NCI-H1048 (cell line): ENCODE measurements around the gene CCDC201.

ENCODE experiments used
- DNase-seq: peaks from one replicate; lab custom pipeline; 2025; lab: John Stamatoyannopoulos, UW

Gene CCDC201

DNA sequence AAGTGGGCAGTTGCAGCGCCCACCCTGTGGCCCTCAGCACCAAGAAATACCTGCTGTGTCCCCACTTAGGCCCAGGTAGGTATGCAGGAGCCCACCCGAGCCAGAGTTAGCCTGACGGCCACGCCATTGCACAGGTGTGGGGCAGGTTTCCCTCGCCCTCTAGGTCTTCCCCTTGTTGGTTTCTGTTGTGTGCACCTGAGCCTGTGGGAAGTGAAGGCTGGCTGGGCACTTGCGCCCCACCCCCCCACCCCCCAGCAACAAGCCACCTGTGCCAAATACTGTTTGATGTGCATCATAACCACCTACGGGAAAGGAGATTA is at the start of gene CCDC201:
Gene CCDC201, minus strand, starts transcription at position 48 of the 320 bp plus-strand sequence. CDS start 75 bp downstream, outside the sequence.
- DNase-seq: no peak

DNA sequence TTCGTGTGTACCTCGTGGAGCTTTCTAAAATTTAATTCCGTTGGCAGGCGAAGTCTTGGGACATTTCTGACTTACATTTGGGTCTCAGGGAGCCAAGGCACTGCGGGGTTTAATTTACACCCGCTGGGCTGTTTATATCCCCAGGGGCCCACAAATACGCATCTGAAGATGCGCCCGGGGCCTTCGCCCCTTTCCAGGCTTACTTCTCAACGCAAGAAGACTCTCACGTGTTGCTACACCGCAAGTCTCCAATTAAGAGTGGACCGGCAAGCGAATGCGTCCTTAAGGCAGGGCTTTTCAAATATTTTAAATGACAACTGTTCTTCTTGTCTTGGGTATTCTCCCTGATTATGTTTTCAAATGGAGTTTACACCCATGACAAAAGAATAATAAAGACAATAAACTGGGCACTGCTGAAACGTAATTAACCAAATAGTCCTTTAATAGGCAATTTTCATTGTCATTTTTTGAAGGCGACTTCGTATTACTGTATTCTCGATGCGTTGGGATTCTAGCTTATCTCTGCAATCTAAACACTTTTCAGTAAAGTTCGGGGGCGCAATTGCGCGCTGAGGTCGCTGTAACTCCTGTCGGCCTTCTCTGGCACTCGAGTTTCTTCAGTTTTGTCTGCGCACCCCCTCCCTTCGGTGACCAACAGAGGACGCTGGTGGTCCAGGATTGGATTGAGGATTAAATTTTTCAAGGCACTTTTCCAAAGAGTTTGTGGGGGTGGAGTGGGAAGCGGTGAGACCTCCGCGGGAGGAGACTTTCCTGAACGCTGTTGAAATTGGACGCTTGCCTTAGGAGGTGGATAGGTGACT is 49.0 kb upstream of the CCDC201 start:
- peak; percentile 8 for DNase-seq

DNA sequence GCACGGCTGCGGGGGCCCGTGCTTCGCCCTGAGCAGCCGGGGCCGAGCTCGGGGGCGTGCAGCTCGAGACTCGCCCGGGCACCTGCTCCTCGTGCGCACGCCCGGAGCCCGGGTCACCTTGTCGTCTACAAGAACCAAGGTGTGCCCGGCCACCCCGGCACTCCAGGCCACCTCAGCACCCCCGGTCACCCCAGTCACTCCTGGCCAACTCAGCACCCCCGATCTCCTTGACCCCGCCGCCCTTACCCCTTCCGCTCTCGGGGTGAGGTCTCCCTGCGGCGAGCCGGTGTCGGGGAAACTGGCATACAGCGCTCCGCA is 48.5 kb upstream of the CCDC201 start:
- DNase-seq: no peak

- peak; percentile 34 for DNase-seq
Measured at GRCh38 chr7:45920502-45921380, 47.9 kb upstream of the CCDC201 start, which contains the start of gene IGFBP3. IGFBP3 (minus strand) TSS chr7:45921272; CDS start chr7:45921140, 132 bp downstream.

DNA sequence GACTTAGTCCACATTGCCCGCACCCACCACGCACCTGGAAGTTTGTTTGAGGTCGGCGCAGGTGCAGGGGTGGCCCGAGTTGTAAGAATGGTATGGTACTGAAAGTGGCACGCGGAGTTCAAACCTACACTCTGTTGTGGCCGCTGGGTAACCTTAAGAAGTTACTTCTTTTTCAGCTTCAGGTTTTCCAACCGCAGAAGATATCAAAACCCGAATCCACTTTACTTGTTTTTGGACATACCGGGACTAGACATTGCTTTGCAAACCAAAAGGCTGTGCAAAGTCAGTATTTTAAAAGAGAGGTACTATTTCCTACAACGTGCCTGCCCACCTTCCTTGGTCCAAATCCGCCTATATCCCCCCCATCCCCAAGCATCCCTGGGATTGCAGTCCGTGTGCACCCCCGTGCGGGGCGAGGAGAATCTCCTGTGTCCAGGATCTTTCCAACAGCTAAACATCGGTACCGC is 47.1 kb upstream of the CCDC201 start:
- DNase-seq: no peak

DNA sequence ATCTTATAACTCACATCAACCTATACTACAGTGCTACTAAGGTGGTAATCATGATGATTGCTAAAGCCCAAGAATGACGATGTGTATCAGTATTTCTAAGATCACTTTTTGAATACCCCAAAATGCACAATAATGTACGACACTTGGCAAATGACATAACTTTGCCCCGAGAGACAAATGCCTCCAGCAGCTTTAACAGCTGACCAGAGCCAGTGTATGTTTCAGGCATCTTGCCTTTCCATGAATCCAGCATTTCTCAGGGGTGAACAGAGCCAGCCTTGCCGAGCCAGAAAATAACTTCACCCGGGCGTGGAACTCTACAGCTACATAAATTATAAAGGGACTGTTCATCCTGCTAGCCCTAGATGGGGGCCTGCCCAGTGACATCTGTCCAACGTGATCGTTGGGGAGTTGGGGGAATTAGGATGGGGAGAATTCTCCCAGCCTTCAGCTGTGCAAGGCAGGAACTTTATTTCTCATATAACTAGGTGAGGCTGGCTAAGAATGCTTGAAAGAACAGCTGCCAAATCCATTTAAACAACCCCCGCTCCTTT is 46.4 kb upstream of the CCDC201 start:
- no peak for DNase-seq

DNA sequence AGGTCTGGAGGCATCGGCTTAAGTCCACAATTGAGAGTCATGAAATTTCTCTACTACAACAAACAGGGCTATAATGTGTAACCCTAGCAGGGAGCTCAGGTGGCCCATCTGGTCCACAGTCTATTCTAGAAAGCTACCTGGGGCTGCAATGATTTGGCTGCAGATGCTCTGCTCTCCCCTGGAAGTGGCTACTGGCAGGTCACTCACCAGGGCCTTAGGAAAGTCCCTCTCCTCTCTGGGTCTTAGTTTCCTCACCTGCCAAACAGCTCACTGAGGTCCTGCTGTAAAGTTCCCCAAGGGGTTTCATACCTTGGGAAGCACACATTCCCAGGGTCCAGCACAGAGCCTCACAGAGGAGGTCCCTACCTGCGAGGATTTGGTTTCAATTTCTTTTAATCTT is 45.7 kb upstream of the CCDC201 start:
- DNase-seq: no peak

- peak; percentile 51 for DNase-seq
Measured at GRCh38 chr7:45917658-45918057, 44.8 kb upstream of the CCDC201 start.

GRCh38 chr7:45917064-45917463 is 44.2 kb upstream of the CCDC201 start:
- no peak for DNase-seq

- DNase-seq: no peak
Measured at GRCh38 chr7:45915606-45916005, 42.7 kb upstream of the CCDC201 start.

- no peak for DNase-seq
Measured at GRCh38 chr7:45914911-45915310, 42.0 kb upstream of the CCDC201 start.

GRCh38 chr7:45912972-45913371 is 40.1 kb upstream of the CCDC201 start:
- no peak for DNase-seq

- DNase-seq: no peak
Measured at GRCh38 chr7:45911311-45911710, 38.4 kb upstream of the CCDC201 start.

- DNase-seq: no peak
Measured at GRCh38 chr7:45910855-45911254, 38.0 kb upstream of the CCDC201 start.

- DNase-seq: no peak
Measured at GRCh38 chr7:45909561-45909960, 36.7 kb upstream of the CCDC201 start.

DNA sequence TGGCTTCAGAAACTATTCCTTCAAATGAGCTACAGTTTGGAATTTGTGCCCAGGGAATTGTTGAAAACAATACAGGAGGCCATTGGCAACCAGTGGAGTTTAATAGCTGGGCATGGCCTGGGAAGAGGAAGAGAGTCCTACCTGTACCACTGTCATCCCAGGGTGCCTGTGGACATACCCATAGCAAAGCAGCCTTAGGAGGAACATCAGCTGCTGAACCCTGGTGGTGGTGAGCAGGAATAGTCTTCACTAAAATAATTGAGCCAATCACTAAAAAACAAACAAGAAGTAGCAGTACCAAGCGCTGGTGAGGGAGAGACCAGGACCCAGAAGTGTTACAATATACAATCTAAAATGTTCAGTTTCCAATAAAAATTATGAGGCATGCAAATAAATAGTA is 29.9 kb upstream of the CCDC201 start:
- DNase-seq: no peak

DNA sequence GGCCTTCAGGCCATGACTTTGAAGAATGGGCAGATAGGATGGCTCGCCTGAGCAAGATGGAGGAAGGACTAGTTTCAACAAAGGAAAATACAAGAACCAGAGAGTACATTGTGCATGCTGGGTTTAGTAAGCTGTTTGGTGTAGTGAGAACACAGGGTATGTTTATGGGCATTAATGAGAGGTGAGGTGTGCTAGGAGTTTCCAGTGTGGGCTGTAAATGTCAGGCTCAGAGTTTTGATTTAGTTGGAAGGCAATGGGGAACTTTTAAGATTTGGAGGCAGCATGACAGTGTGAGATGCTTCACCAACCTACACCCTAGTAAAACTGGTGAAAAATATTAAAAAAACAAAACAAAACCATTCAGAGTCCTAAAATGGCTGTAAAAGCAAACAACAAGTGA is 28.7 kb upstream of the CCDC201 start:
- no peak for DNase-seq

- no peak for DNase-seq
Measured at GRCh38 chr7:45898222-45898621, 25.3 kb upstream of the CCDC201 start.

- DNase-seq: no peak
Measured at GRCh38 chr7:45897042-45897690, 24.3 kb upstream of the CCDC201 start.

DNA sequence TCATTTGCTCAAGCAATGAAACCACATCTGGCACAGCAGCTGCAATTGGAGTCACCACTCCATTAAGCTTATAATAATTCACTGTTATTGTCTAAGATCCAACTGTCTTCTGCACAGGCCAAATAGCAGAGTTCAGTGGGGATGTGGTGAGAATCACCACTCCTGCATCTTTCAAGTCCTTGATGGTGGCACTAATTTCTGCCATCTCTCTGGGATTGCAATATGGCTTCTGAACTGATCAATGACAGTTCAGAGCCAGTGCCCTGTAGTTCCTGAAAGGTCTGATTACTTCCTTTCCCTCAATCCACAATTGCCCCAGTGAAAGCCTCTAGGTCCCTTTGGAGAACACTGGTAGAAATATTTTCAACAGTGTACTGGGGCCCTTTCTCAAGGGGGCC is 21.8 kb upstream of the CCDC201 start:
- DNase-seq: no peak

DNA sequence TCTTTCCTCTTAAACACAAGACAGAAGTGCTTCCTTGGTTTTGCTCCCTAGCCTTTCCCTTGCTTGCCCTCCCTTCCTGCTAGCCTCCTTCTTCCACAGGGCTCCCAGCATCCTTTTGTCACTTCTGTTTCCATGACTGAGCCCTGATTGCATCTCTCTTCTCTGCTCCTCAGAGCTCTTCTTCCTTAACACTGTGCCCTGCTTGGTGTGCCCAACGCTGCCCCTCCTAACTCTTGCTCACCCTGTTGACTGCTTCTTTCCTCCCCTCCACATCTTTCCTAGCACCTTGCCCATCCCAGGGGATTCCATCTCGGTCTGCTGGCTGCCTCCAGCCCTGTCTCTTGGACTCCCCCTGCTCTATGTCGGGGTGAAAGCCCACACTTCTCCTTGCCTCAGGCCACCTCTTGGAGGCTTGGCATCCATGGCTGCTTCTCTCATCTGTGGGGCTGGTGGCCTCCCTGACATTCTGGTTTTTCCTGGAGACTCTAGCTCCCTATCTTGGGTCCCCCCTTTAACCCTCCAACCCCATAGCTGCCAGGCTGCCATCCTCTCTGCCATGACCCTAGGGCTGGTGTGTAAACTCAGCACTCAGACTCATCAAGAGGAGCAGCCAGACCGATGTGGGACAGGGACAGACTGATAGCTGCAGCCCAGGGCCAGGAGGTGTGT is 21.2 kb upstream of the CCDC201 start:
- no peak for DNase-seq
